GM13977 (cell line): ENCODE measurements around the gene PARVG.

Source experiments
- DNase-seq: peaks from one replicate; pipeline ENCODE4 v3.0.0; 2012; ENCODE audit warnings: low spot score
- in situ Hi-C: fragments of 300-500 bp; cut with MboI; formaldehyde crosslinking; loops from one replicate; pipeline ENCODE4 v1.12.0; 2022; ENCODE audit warnings: low sequenced_read_pairs, low pct_unique_long_range_greater_than_20kb, mixed read lengths, inconsistent platforms; ENCODE audit not compliant: unreplicated experiment
- TF ChIP-seq, protein P1 (sequence below): IDR thresholded peaks from 2 replicates; pipeline ENCODE4 v1.5.1; 2012; ENCODE audit warnings: mild to moderate bottlenecking, control low read depth; ENCODE audit not compliant: insufficient read depth; ENCODE audit errors: extremely low read depth, missing control alignments

Gene PARVG

DNA sequence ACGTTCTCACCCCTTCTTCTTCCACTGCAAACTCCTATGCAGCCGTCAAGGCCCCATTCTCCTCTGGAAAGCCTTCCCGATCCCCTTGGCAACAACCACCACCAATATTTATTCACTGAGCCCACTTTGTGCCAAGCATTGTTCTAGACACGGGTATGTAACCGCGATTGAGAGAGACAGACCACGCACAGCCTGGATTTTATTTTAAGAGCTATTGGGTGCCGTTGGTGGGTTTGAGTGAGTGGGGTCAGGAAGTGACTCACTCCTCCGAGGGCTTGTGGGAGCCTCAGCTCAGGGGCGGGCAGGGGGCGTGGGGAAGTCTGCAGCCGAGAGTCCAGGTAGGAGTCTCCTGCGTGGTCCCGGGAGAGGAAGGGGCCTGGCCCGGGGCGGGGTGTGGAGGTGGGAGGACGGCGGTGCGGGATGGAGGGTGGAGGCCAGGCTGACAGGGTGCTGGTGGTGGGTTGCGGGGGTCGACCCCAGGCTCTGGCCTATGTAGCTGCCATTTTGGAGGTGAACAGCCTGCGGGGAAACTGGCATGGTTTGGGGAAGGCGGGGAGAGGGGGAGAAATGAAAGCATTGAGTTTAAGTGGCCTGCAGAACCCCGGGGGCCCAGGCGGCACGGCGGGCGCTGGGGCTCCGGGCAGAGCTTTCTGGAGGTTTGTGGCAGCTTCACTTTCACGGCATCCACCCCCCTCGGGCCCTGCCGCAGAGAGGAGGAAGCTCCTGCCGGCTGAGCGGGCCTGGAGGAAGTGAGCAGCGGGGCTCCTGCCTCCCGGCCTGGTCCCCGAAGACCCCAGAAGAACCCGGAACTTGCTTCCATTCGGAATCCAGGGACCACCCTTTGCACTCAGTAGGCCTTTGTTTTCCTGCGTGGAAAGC, 547 bp downstream of the PARVG start:
- DNase-seq, result peak; percentile 52
- TF ChIP-seq, protein P1, sequence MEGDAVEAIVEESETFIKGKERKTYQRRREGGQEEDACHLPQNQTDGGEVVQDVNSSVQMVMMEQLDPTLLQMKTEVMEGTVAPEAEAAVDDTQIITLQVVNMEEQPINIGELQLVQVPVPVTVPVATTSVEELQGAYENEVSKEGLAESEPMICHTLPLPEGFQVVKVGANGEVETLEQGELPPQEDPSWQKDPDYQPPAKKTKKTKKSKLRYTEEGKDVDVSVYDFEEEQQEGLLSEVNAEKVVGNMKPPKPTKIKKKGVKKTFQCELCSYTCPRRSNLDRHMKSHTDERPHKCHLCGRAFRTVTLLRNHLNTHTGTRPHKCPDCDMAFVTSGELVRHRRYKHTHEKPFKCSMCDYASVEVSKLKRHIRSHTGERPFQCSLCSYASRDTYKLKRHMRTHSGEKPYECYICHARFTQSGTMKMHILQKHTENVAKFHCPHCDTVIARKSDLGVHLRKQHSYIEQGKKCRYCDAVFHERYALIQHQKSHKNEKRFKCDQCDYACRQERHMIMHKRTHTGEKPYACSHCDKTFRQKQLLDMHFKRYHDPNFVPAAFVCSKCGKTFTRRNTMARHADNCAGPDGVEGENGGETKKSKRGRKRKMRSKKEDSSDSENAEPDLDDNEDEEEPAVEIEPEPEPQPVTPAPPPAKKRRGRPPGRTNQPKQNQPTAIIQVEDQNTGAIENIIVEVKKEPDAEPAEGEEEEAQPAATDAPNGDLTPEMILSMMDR, result no peak
- in situ Hi-C loops, result no loop called here

DNA sequence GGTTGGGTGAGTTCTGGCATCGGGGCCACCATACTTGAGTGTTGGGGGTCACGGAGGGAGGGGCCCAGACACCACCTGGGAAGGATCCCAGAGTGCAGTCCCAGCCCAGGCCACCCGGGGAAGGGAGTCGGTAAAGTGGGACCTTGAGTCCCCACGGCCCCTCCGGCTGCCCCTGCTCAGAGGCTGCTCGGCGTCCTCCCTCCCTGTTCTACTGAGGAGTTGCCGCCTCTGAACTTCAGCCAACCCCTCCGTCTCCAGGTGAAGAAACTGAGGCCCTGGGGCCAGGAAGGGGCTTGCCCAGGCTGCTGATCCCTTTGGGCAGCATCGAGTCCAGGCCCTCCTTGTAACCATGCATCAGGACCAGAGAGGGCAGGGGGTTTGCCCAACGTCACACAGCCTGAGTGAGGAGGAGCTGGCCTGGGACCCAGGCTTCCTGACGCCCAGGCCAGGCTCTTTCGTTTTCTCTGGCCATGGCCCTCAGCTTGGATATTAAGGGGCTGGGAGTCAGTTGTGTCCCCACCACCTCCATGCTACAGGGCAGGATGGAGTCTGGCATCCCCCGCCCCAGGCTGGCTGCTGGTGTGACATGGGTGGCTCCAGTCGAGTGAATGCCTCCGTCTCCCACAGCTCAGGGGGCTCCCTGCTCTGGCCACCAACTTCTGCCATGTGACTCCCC, 1.3 kb downstream of the PARVG start:
- no peak for DNase-seq
- TF ChIP-seq, protein P1, result no peak
- in situ Hi-C loops, result no loop called here

DNA sequence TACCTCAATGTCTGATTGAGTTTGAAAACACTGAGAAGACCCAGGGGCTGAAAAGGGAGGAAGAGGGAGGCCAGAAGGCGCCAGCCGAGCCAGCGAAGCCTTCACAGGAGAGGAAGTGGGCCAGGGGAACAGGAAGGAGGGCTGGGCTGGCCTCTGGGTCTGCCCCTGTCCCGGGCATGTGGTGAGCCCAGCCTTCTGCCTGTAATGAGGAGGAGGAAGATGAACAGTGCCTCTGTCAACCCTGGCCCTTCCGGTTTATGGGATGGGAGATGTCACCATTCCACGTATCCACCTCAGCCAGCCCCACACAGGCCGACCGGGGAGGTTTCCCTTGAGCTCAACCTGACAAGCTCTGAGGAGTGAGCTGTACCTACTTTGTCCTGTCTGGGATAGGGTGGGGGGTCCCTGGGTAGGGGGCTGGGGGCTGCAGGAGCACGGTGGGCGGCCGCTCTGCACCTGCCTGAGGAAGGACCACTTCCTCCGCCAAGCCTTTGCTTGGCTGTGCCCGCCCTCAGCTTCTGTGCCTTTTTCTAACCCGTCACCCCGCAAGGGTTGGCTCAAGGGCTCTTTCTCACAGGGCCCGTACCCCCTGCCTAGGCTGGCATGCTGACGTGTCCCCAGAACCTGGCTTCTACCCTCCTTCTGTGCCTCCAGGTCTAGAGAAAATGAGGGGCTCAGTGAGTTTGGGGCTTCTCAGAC, 2.0 kb downstream of the PARVG start:
- DNase-seq, result no peak
- in situ Hi-C loops, result no loop called here
- TF ChIP-seq, protein P1, result no peak

DNA sequence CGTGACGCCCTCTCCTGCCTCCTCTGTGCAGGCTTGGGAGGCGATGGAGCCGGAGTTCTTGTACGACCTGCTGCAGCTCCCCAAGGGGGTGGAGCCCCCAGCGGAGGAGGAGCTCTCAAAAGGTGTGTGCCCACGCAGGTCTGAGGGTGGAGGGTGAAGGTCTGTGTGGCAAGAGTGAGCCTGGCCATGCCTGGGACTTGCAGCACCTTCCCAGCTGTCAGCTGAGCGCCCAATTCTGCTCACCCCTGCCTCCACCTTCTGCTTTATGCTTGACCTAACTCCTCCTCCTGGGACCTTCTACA, 2.5 kb downstream of the PARVG start:
- in situ Hi-C loops, result no loop called here
- no peak for DNase-seq
- TF ChIP-seq, protein P1, result no peak

DNA sequence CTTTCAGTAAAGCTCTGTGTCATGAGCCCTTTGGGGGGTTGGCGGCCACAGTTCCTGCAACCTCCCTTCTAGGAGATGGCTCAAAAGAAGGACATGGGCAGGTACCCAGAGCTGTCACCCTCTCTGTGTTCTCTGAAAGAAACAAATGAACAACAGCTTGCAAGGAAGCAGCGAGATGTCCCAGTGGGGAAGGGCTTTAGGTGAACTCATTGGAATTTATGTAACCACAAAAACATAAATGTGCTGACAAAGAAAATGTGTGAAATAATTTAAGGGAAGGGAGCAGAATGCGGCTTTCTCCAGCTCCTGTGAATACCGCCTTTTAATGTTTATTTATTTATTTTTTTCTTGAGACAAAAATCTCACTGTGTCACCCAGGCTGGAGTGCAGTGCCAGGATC, 3.3 kb downstream of the PARVG start:
- no peak for DNase-seq
- TF ChIP-seq, protein P1, result no peak
- in situ Hi-C loops, result no loop called here

DNA sequence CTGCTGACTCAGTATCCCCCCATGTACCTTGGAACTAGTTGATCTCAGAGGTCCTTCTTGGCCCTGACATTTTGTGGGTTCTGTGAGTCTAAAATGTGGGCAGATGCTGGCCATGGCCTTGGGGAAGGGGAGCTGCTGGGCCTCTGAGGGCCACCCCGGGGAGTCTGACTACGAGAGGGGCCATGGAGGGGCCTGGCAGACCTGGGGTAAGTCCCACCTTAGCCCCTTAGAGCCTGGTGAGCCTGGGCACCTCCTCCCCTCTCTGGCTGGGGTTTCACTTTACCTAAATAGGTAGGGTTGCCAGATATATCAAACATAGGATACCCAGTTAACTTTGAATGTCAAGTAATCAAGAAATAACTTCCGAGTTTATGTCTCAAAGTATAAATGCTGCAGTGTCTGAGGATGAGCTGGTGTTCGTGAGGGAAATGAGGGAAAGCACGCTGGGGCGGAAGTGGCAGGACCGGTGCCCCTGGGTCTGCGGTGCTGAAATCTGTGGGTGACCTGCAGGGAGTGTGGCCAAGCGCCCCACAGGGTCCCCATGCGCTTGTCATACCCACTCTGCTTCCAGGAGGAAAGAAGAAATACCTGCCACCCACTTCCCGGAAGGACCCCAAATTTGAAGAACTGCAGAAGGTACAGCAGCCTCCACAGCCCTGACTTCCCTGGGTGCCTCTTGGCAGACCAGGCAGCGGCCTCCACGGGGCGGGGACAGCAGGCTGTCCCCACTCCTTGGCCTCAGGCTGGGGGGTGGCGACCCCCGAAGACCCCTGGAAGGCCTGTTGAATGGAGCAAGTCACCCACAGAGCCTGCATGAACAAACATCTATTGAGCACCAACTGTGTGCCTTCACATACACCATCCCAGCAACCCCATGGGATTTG, 4.8 kb downstream of the PARVG start:
- in situ Hi-C loops, result no loop called here
- DNase-seq, result no peak
- TF ChIP-seq, protein P1, result no peak
